ENCODE results near the gene FCHSD2.
"Not testable (repeated sequence)": the region's sequence is repeated elsewhere in the genome, so short reads cannot be mapped to it uniquely, and the experiment has no call there.

Gene FCHSD2

DNA sequence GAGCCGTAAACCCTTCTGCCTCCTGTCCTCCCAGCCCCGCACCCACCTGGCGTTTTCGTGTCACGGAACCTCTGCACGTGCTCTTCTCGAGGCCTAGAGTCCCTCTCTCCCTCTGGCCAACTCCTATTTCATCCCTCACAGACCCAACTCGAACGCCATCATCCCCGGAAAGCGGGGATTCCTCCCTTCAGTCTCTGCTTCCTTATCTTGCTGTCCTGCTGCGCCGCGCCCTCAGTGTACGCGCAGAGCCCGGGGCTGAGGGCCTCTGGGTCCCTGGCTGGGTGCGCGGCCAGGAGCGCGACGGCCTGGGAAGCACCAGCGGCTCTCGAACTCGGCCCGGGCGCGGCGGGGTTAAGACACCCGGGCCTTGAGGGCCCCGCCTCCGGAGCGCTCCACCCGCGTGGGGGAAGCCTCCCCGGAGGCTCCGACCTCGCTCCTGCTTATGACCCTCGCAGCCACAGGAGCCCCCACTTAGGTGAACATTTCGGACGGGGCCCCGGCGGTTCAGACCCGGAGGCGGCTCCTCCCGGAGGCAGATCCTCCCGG is 328.3 kb downstream of the FCHSD2 start:
- DNase-seq: peak; percentile 93

DNA sequence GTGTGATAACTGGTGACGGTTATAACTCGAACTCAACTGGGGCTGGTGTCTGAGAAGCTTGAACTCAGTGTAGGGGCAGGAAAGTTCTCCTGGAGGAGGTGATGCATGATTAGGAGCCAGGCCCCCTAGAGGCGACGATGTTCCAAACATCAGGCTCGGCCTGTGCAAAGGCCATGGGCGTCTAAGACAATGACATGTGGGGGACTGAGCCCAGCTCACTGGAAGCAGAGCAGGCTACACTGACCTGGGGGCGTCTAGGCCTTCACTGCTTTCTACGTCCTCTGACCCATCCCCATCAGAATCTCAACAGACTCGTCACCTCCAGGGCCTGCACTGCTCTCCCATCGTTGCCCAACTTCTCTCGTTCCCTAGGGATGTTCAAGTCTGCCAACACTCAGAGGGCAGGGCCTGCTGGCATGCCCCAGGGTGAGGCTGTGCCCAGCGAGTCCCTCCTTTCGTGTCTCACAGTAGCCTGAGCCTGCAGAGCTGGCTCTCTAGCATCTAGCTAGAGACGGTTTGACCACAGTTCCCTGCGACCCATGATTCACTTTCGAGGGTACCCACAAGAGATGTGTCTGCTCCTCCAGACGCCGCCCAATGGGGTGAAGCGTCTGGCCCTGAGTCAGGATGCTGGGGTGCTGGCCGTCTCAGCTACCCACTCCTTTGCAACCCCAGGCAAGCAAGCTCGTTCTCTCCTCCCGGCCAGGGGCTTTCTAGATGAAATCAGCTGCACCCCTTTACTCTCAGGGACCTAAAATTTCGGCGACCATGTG is 329.0 kb downstream of the FCHSD2 start:
- DNase-seq: no peak

DNA sequence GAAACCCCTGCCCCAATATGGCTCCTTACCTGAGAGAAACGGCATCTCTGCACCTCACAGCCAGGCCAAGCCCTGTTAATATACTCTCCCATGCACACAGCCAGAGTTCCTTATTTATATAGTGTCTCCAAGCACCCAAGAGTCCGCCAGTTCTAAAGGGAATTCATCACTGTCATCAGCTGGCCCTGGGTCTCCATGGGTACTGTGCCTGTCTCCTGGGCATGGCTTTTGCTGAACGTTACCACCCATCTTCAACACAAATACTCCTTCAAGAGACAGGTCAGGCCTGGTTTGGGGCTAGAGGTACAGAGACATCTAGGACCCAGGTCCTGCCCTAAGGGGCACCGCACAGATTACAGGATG is 329.5 kb downstream of the FCHSD2 start:
- DNase-seq: no peak

DNA sequence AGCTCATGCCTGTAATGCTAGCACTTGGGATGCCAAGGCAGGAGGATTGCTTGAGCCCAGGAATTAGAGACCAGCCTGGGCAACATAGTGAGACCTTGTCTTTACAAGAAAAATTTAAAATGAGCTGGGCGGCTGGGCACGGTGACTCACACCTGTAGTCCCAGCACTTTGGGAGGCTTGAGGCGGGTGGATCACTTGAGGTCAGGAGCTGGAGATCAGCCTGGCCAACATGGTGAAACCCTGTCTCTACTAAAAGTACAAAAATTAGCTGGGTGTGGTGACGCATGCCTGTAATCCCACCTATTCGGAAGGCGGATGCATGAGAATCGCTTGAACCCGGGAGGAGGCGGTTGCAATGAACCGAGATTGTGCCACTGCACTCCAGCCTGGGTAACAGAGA is 330.4 kb downstream of the FCHSD2 start:
- not testable (repeated sequence) for DNase-seq

DNA sequence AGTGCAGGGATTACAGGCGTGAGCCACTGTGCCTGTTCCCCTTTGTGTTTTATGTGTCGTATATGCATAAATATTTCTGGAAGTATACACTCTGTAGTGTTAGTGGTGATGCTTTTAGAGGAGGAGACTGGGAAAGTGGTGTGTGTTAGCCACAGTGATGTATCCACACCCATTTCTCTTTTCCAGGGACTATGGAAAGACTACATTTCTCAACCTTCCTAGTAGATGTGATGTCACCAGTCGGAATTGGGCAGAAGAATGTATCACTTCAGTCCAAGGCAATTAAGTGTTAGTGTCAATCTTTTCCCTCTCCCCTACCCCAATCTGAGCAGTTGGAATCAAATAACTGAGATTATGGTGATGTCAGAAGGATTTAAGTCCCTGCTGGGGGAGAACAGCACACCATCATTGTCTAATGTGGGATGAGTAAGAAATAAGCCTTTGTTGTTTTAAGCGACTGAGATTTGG is 333.8 kb downstream of the FCHSD2 start:
- no peak for DNase-seq

DNA sequence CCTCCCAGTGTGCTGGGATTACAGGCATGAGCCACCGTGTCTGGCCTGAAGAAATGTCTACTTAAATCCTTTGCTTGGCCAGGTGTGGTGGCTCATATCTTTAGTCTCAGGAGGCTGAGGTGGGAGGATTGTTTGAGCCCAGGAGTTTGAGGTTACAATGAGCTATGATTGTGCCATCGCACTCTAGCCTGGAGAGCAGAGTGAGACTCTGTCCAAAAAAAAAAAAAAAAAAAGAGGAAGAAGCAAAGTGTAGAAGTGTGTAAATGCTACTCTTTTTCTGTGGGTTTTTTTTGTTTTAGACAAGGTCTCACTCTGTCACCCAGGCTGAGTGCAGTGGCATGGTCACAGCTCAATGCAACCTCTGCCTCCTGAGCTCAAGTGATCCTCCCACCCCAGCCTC is 334.3 kb downstream of the FCHSD2 start:
- DNase-seq: no peak

DNA sequence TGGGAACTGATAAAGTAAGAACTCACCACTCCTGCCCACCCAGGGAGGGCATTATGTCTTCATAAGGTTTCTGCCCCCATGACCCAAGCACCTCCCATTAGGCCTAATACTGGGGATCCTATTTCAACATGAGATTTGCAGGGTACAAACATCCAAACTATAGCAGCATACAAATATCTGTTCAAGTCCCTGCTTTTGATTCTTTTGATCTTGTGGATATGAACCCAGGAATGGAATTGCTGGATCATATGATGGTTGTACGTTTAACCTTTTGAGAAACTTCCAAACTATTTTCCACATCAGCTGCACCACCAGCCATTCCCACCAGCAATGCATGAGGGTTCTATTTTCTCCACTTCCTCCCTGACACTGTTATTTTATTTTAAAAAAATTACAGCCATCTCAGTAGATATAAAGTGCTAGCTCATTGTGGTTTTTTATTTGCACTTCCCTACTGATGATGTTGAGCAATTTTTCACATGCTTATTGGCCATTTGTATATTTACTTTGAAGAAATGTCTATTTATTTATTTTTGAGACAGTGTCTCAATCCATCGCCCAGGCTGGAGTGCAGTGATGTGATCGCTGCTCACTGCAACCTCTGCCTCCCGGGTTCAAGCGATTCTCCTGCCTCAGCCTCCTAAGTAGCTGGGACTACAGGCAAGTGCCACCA is 335.0 kb downstream of the FCHSD2 start:
- no peak for DNase-seq

DNA sequence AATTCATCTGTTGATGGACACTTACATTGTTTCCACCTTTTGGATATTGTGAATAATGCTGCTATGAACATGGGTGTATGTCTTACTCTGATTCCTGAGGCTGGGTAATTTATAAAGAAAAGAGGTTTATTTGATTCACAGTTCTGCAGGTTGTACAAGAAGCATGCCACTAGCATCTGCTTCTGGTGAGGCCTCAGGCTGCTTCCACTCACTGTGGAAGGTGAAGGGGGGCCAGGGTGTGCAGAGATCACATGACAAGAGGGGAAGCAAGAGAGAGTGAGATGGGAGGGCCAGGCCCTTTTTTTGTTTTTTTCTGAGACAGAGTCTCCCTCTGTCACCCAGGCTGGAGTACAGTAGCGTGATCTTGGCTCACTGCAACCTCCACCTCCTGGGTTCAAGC is 335.7 kb downstream of the FCHSD2 start:
- DNase-seq: not testable (repeated sequence)

DNA sequence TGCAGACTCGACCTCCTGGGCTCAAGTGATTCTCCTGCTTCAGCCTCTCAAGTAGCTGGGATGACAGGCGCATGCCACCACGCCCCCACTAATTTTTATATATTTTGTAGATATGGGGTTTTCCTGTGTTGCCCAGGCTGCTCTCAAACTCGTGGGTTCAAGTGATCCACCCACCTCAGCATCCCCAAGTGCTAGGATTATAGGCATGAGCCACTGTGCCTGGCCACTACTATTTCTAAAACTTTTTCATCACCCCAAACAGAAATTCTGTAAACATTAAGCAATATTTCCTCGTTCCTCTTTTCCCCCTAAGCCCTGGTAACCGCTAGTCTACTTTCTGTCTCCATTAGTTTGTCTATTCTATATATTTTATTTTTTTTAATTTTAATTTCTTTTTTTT is 336.9 kb downstream of the FCHSD2 start:
- DNase-seq: no peak

DNA sequence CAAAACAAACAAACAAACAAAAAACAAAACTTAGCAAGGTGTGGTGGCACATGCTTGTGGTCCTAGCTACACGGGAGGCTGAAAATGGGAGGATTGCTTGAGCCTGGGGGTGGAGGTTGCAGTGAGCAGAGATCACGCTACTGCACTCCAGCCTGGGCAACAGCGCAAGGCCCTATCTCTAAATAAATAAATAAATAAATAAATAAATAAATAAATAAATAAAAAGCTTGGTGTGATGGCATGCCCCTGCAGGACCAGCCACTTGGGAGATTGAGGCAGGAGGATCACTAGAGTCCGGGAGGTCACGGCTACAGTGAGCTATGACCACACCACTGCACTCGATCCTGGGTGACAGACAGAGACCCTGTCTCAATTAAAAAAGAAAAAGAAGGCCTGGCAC is 339.3 kb downstream of the FCHSD2 start:
- no peak for DNase-seq

DNA sequence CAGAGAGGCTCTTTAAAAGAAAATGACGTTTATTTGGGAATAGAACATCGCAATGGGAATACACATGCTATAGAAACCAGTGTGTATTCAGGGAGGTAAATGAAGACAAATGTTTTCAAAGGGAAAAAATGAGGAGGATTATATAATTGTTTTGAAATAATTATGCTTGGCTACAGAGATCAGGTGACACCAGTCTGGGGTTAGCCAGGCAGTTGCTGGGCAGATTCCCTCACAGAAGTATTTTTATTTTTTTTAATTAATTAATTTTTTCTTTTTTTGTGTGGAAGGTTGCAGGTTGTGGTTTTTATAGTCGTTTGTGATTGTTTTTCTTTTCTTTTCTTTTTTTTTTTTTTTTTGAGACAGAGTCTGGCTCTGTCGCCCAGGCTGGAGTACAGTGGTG is 342.7 kb downstream of the FCHSD2 start:
- DNase-seq: no peak

- DNase-seq: no peak
These were observed 343.8 kb downstream of the FCHSD2 start for GRCh38 chr11:72798361-72798760.

- DNase-seq: peak; percentile 98
These were observed 348.4 kb downstream of the FCHSD2 start, which contains the start of gene STARD10 for GRCh38 chr11:72793425-72794367. Gene STARD10 (minus strand): TSS chr11:72794047. CDS start chr11:72781181, 12,866 bp downstream.

DNA sequence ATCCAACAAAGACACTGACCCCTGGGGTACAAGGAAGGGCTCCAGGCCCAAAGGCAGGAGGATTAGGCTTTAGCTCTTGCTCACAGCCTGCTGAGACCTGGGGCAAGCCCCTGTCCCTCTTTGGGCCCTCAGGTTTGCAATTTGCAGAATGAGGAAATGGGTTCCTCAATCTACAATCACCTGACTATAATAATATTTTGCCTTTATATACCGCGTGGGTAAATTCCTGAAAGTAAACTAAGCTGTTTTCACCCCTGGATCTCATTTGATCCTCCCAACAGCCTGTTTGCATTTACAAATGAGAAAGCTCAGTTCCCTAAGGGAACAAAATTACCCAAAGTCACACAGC is 349.1 kb downstream of the FCHSD2 start:
- DNase-seq: no peak

DNA sequence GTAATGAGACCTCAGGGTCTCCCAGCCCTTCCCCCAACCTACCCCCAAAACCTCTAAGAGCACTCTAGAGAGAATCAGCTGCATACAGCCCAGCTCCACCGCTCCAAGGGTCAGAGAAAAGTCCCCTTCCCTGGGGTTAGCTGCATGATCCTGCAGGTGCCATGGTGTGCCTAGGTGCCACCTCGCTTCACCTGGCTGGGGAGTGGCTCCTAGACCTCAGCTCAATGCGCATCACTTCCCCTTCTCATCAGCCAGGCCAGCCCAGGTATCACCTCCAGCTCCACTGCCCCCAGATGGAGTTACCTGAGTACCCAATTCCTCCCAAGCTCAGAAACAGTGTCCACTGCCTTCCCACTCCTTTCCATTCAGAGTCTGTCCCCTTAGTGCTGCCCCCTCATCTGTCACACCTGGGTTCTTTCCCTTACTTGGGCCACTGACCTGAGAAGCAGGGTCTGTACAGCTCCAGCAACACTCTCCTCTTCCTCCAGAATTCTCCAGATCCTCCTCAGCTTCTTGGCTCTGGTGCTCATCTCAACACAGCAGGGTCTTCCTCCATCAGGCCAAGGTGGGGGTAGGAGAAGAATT is 349.6 kb downstream of the FCHSD2 start:
- DNase-seq: no peak

GRCh38 chr11:72791228-72791627 is 350.9 kb downstream of the FCHSD2 start:
- not testable (repeated sequence) for DNase-seq

- DNase-seq: no peak
These were observed 352.5 kb downstream of the FCHSD2 start for GRCh38 chr11:72789493-72790131.

DNA sequence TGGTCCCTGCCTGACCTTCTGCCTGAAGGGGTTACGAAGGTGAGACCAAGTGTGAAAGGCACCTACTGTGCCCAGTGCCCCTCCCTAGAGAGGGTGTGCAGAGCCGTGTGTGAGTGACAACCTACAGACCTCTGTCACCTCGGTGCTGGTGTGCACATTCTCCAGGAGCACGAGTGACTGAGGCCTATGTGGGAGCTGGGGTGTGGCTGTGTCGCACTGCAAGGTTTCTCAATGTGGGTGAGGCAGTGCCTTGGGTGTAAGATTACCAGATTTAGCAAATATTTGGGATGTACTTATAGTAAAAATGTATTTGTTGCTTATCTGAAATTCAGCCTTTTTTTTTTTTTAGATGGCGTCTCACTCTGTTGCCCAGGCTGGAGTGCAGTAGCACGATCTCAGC is 353.9 kb downstream of the FCHSD2 start:
- no peak for DNase-seq

GRCh38 chr11:72787216-72788104 is 354.7 kb downstream of the FCHSD2 start:
- DNase-seq: no peak
